Kidney tubule cell (primary cell): ENCODE data around the gene ICOSLG.
"Not testable (repeated sequence)": the region's sequence is repeated elsewhere in the genome, so short reads cannot be mapped to it uniquely, and the experiment has no call there.

Experiments used
- DNase-seq: peaks from one replicate; pipeline ENCODE4 v3.0.0-alpha.2; 2018; ENCODE audit warnings: low spot score

The ICOSLG gene

DNA sequence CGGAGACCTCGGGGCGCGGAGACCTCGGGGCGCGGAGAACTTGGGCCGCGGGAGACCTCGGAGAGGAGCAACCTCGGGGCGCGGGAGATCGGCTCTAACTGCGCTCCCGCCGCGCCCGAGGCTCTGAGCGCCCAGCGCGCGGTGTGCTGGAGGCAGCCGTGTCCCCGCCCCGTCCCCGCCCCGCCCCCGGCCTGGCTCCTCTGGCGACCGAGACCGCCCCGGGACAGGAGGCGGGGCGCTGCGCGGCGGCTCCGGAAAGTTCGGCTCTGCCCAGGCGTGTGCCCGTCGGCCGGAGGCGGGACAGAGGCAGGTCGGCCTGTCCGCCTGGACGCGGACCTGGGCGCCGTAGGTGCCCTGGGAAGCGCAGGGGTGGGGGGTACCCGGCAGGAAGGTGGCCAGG lies at the start of gene ICOSLG:
ICOSLG (minus strand) TSS at position 102 of the 400 bp plus-strand sequence. CDS start 126 bp downstream, outside the sequence.
- DNase-seq: not testable (repeated sequence)

DNA sequence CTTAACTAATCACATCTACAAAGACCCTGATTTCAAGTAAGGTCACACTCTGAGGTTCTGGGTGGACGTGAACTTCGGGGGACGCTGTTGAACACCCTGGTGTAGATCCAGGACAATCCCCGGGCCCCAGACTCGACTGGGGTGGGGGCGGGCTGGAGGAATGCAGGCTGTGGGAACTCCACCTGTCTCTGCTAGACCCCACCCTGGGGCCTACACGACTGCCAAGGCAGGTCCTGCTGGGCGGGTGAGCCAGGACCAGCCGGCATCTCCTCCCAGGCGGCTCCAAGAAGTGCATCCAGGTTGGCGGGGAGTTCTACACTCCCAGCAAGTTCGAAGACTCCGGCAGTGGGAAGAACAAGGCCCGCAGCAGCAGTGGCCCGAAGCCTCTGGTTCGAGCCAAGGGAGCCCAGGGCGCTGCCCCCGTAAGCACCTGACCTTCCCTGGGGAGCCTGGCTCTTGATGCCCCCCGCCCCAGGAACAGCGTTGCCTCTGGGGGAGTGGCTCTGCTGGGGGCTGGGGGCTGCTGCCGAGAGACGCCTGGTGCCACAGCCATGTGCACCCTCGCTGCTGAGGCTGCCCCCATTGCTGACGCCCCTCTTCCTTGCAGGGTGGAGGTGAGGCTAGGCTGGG lies 48.8 kb upstream of the ICOSLG start:
- DNase-seq: no peak

GRCh38 chr21:44288251-44289110 lies 47.7 kb upstream of the ICOSLG start:
- no peak for DNase-seq

- DNase-seq: no peak
Measured at GRCh38 chr21:44286716-44287632, 46.2 kb upstream of the ICOSLG start.

GRCh38 chr21:44286086-44286715 lies 45.5 kb upstream of the ICOSLG start:
- no peak for DNase-seq

DNA sequence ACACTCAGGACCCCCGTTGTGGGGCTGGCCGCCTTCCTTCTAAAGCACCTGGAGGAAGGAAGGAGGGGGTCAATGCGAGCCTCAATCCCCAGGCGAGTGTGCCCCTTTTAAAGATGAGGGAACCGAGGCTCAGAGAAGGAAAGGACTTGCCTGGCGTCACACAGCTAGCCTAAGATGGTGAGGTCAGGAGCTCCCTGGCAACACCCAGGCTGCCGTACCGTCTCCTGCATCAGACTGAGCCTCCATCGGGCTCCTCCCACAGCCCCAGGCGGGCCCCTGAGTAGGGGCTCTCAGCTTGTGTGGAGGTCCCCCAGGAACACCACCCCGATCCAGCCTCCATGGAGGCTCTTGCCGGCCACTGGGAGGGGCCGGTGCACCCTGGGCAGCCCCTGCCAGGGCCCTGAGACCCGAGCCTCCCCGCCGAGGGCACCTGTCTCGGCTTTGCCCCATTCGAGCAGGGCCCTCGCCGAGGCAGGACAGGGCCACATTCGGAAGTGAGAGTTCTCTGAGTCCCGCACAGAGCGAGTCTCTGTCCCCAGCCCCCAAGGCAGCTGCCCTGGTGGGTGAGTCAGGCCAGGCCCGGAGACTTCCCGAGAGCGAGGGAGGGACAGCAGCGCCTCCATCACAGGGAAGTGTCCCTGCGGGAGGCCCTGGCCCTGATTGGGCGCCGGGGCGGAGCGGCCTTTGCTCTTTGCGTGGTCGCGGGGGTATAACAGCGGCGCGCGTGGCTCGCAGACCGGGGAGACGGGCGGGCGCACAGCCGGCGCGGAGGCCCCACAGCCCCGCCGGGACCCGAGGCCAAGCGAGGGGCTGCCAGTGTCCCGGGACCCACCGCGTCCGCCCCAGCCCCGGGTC lies 44.6 kb upstream of the ICOSLG start, which contains the start of gene AIRE:
AIRE (plus strand) TSS at position 739 of the 855 bp plus-strand sequence. CDS start 131 bp downstream, outside the sequence.
- DNase-seq: peak; percentile 68

GRCh38 chr21:44283948-44284347 lies 43.2 kb upstream of the ICOSLG start:
- no peak for DNase-seq

GRCh38 chr21:44283211-44283785 lies 42.6 kb upstream of the ICOSLG start:
- not testable (repeated sequence) for DNase-seq

GRCh38 chr21:44282370-44282769 lies 41.6 kb upstream of the ICOSLG start:
- no peak for DNase-seq

GRCh38 chr21:44281801-44282200 lies 41.1 kb upstream of the ICOSLG start:
- DNase-seq: no peak

DNA sequence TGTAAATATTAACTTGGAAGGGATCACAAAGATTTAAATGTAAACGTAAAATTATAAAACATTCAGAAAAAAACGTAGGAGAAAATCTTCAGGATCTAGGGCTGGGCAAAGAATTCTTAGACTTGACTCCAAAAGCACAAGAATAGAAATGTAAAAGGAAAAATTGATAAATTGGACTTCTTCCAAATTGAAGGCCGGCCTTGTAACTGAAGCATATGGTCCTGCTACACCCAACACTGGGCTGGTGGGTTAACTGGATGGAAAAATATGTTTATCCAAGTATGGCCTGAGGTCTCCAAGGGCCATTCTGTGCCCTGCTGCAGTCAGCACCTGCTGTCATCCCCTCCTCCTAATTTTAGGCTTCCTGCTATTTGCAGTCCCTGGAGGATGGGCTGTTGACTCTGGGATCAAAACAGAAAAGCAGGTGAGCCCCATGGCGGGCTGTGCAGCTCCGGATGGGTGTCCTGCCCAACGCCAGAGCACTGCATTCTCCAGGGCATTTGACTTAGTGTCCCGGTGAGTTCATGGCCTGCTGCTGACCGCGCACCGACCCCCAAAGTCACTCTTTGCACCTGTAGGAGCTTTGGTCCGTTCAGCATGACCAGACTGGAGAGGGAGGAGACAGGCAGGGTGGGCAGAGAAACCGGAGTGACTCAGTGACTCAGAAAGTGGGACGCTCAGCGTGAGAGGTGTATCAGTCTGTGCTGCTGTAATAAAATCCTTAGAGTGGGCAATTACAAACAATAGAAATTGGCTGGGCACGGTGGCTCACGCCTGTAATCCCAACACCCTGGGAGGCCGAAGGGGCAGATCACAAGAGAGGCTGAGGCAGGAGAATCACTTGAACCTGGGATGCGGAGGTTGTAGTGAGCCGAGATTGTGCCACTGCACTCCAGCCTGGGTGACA lies 38.9 kb upstream of the ICOSLG start:
- DNase-seq: no peak

- DNase-seq: no peak
Measured at GRCh38 chr21:44275041-44275440, 34.3 kb upstream of the ICOSLG start.

- no peak for DNase-seq
Measured at GRCh38 chr21:44273046-44273445, 32.3 kb upstream of the ICOSLG start.

DNA sequence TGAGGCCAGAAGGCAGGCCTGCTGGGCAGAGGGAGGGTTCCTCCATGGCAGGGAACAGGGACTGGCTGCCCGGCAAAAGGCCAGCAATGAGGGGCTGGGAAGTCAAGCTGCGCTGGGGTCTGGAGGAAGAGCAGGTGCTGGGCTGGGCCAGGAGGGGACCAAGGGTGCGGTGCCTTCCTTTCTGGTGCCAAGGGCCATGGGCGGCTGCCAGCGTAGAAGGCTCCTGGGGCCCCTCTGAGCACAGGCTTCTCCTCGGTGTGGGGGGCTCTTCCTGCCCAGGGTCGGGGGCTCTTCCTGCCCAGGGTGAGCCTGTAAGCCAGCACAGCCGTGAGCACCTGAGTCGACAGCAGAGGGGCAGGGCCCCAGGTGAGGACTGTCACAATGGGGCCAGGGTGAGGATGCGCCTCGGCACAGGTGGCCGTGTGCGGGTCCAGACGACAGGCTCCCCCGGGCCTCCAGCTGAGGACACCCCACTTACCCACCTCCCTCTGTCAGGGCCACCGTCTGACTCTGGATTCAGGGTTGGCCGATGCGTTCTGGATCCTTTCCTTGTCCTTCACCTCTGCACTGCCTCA lies 31.6 kb upstream of the ICOSLG start:
- no peak for DNase-seq

DNA sequence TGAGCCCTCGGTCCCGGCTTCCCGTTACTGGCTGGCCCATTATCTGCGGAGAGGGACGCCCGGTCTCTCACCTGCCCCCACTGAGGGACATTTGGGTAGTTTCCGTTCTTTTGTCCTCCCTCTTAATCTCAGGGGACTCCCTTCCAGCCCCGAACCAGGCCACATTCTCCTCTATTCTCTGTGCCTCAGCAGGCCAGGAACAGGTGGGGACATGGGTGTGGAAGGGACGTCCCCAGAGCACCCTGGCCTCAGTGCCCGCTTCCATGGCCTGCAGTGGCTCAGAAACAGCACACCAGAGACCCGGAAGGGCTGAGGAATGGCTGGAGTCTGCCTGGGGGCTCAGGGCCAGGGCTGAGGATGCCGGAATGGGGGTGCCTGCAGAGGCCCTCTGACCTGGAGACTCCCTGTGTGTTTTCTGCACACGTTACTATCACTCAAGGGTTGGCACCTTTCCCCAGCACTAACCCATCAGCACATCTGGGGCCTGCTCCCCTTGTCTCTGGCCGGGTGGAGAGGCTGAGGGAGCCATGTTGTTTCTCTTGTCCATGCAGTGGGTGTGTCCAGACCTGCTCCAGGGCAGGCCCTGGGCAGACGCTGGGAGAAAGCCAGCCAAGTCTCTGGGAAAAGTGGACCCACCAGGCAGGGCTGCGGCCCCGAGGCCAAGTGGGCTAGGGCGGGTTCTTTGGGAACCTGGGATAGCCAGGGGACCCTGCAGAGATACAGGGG lies 31.0 kb upstream of the ICOSLG start:
- no peak for DNase-seq

DNA sequence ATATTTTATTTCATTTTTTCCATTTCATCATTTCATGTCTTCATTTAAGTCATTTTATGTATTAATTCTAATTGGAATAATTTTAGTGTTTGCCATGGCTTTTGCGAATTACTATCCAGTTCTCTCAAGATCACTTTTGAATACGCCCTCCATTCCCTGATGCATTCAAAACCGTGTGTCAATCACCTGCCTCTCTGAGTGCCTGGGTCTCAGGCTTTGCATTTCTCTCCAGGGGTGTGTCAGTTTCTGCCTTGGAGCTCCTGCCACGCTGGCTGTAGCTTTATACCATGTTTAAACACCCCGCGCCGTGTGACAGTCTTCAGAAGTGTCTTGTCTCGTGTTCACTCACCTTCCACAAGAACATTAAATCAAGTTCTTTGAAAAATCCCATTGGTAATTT lies 28.3 kb upstream of the ICOSLG start:
- DNase-seq: no peak

DNA sequence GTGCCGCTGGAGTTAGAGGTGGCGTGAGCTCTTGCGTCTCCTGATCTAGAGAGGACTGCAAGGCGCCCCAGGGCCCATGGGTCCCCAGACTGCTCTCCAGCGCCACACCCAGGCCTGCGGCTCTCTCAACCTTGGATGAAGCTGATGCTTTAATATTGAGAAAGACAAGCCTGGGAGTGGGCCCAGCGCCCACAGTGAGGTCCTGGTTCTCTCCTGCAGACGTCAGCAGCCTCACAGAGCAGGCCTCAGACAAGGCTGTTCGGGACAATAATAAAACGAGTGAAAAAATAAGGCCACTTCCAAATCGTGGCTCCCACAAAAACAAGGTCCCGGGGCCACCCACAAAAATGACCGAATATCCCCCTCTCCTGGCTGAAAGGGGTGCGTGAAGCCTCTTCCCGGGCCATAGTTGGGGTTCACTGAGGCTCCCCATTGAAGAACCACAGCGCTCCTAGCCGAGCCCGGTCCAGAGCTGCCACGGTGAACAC lies 27.0 kb upstream of the ICOSLG start:
- DNase-seq: no peak

DNA sequence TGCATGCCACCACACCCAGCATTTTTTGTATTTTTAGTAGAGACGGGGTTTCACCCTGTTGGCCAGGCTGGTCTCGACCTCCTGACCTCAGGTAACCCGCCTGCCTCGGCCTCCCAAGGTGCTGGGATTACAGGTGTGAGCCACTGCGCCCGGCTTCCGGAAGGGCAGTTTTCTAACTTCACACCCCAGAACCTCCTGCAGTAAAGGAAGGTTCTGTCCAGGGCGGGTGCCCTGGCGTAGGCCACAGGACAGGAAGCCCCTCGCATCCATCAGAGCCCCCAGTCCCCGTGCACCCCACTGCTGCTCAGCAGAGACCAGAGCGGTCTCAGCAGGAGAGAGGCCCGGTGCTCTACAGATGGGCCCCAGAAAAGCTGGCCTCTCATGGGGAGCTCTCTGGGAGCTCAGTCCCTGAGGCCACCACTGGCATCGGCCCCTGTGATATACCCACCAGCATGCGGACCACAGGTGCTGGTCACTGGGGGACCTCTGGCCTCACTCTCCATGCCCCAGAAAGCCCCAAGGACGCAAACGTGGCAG lies 25.1 kb upstream of the ICOSLG start:
- DNase-seq: no peak
